CD4-positive, alpha-beta T cell (primary cell): ENCODE measurements around the gene MYO1E. TPM values are rescaled to one million over a fixed set of nuclear protein-coding genes. Genes with fewer than 3 reads are reported as not detected.
"Not testable (repeated sequence)": the region's sequence is repeated elsewhere in the genome, so short reads cannot be mapped to it uniquely, and the experiment has no call there.

ENCODE experiments used
- ATAC-seq: fragments of 200-7000 bp; cut with Tn5 transposase; one replicate; pipeline ENCODE4 v1.10.0; 2022; ENCODE audit warnings: mild to moderate bottlenecking; ENCODE audit not compliant: poor library complexity
- CTCF ChIA-PET: fragments of 350-600 bp; sonication (Branson Sonifier 250); formaldehyde crosslinking; loops from one replicate; lab custom pipeline; 2021; ENCODE audit warnings: antibody characterized with exemption, inconsistent platforms; lab: Charles Lee
- POLR2A ChIA-PET: fragments of 350-600 bp; sonication (Branson Sonifier 250); formaldehyde crosslinking; loops from one replicate; lab custom pipeline; 2021; ENCODE audit warnings: antibody characterized with exemption, inconsistent platforms; lab: Charles Lee
- DNase-seq, 14 experiments: peaks; one replicate each; pipeline ENCODE4 v3.0.0-alpha.2; 2013 to 2020; ENCODE audit warnings: mixed read lengths in 2 of 14
- H3K27ac ChIP-seq, 2 donors: one replicate each; pipeline versions ENCODE4 v1.5.1 to v1.7.0; 2013; ENCODE audit warnings: low read length in 2 of 2, low read depth in 1 of 2, mild to moderate bottlenecking in 1 of 2
- H3K27me3 ChIP-seq, 2 experiments: 1 replicate in 1 of 2; 2 replicates in 1 of 2; pipeline versions ENCODE4 v1.6.1 to v1.7.0; 2013; ENCODE audit warnings: low read length in 2 of 2, control low read depth in 1 of 2, mild to moderate bottlenecking in 1 of 2, moderate library complexity in 1 of 2; ENCODE audit not compliant: insufficient read depth in 2 of 2, control insufficient read depth in 1 of 2
- H3K36me3 ChIP-seq: one replicate; pipeline ENCODE4 v1.6.1; 2013; ENCODE audit warnings: low read length, control low read depth; ENCODE audit not compliant: insufficient read depth
- H3K4me1 ChIP-seq: one replicate; pipeline ENCODE4 v1.6.1; 2013; ENCODE audit warnings: low read length, control low read depth; ENCODE audit not compliant: insufficient read depth
- H3K4me3 ChIP-seq: one replicate; pipeline ENCODE4 v1.5.1; 2013; ENCODE audit warnings: mild to moderate bottlenecking, low read length, moderate library complexity
- H3K9me3 ChIP-seq, 2 experiments: 1 replicate in 1 of 2; 2 replicates in 1 of 2; pipeline versions ENCODE4 v1.6.1 to v1.7.0; 2013; ENCODE audit warnings: low read length in 2 of 2, mild to moderate bottlenecking in 2 of 2, control low read depth in 1 of 2, moderate library complexity in 1 of 2; ENCODE audit not compliant: control insufficient read depth in 1 of 2, insufficient read depth in 1 of 2
- H3K27ac Mint-ChIP-seq: one replicate; pipeline ENCODE4 v1.8.0; 2020; ENCODE audit warnings: mixed read lengths
- H3K27me3 Mint-ChIP-seq: one replicate; pipeline ENCODE4 v1.8.0; 2021; ENCODE audit warnings: mixed read lengths
- H3K36me3 Mint-ChIP-seq: one replicate; pipeline ENCODE4 v1.8.0; 2021; ENCODE audit warnings: low read depth, mixed read lengths
- H3K4me1 Mint-ChIP-seq: one replicate; pipeline ENCODE4 v1.8.0; 2021; ENCODE audit warnings: low read depth, mixed read lengths
- H3K4me3 Mint-ChIP-seq: one replicate; pipeline ENCODE4 v1.8.0; 2020; ENCODE audit warnings: mild to moderate bottlenecking, mixed read lengths
- H3K9me3 Mint-ChIP-seq: one replicate; pipeline ENCODE4 v1.8.0; 2020; ENCODE audit warnings: mixed read lengths
- intact Hi-C, 2 experiments: fragments of 100-400 bp; cut with DNase I in 1 of 2; cut with micrococcal nuclease in 1 of 2; formaldehyde crosslinking; loops; one replicate each; pipeline versions ENCODE4 v1.15.1 to v1.9.0; 2023 to 2025; cut with DNase I, micrococcal nuclease
- total RNA-seq, 174 experiments: library from RNA in 2 of 174; stranded (reverse) in 2 of 174; gene quantifications; one replicate each; pipeline ENCODE4 v1.2.3 and lab custom pipeline; 2021 to 2026
- TF ChIP-seq, protein P1 (sequence below): fragments of 200-600 bp; IDR thresholded peaks from one replicate; pipeline ENCODE4 v1.8.0; 2022; ENCODE audit warnings: antibody characterized with exemption, mild to moderate bottlenecking

The MYO1E gene
- total RNA-seq, 2 experiments from 2014 or later, result 0.59 to 0.63 TPM

- H3K4me1 Mint-ChIP-seq, result no peaks in the 10 kb centered on the region
- no peaks in the 10 kb centered on the region for H3K27me3 ChIP-seq
- H3K36me3 ChIP-seq, result no peaks in the 10 kb centered on the region
- no peaks in the 10 kb centered on the region for H3K4me1 ChIP-seq
- TF ChIP-seq, protein P1, sequence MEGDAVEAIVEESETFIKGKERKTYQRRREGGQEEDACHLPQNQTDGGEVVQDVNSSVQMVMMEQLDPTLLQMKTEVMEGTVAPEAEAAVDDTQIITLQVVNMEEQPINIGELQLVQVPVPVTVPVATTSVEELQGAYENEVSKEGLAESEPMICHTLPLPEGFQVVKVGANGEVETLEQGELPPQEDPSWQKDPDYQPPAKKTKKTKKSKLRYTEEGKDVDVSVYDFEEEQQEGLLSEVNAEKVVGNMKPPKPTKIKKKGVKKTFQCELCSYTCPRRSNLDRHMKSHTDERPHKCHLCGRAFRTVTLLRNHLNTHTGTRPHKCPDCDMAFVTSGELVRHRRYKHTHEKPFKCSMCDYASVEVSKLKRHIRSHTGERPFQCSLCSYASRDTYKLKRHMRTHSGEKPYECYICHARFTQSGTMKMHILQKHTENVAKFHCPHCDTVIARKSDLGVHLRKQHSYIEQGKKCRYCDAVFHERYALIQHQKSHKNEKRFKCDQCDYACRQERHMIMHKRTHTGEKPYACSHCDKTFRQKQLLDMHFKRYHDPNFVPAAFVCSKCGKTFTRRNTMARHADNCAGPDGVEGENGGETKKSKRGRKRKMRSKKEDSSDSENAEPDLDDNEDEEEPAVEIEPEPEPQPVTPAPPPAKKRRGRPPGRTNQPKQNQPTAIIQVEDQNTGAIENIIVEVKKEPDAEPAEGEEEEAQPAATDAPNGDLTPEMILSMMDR, result no peak
- no peaks in the 10 kb centered on the region for H3K9me3 ChIP-seq
- H3K36me3 Mint-ChIP-seq, result no peaks in the 10 kb centered on the region
- no peak overlapping the region for H3K27ac ChIP-seq
- ChIA-PET POLR2A (no interaction called here), CTCF (no interaction called here)
- intact Hi-C loops, result no loop called here
- ATAC-seq (no peak), DNase-seq (no peak)
- no peak overlapping the region for H3K27ac Mint-ChIP-seq
- peaks cover 6% of the 10 kb centered on the region for H3K27me3 Mint-ChIP-seq
- H3K4me3 ChIP-seq, result no peak overlapping the region
- no peaks in the 10 kb centered on the region for H3K9me3 Mint-ChIP-seq
- no peak overlapping the region for H3K4me3 Mint-ChIP-seq
These were observed 91.0 kb downstream of the MYO1E start for GRCh38 chr15:59281699-59282098.

GRCh38 chr15:59280855-59281254 is 91.8 kb downstream of the MYO1E start:
- intact Hi-C loops, result no loop called here
- ATAC-seq (no peak), DNase-seq (no peak)
- Histone ChIP-seq H3K36me3 (no peaks in the 10 kb centered on the region), H3K27me3 (no peaks in the 10 kb centered on the region), H3K4me1 (no peaks in the 10 kb centered on the region), H3K9me3 (no peaks in the 10 kb centered on the region), H3K4me3 (no peak overlapping the region), H3K27ac (no peak overlapping the region)
- Mint-ChIP-seq H3K27me3 (peaks cover 6% of the 10 kb centered on the region), H3K36me3 (no peaks in the 10 kb centered on the region), H3K9me3 (no peaks in the 10 kb centered on the region), H3K4me1 (no peaks in the 10 kb centered on the region), H3K27ac (no peak overlapping the region), H3K4me3 (no peak overlapping the region)
- TF ChIP-seq, protein P1, result no peak
- CTCF ChIA-PET, result no interaction called here
- POLR2A ChIA-PET, result no interaction called here

DNA sequence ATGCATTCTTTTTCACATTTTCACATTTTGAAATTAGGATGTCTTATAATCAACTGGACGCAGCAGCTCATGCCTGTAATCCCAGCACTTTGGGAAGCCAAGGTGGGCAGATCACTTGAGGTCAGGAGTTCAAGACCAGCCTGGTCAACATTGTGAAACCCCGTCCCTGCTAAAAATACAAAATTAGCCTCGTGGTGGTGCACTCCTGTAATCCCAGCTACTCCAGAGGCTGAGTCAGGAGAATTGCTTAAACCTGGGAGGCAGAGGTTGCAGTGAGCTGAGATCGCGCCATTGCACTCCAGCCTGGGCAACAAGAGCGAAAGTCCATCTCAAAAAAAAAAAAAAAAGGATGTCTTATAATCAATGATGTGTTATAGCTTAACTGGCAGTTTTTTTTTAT is 92.4 kb downstream of the MYO1E start:
- H3K9me3 ChIP-seq, H3K4me1 Mint-ChIP-seq, H3K9me3 Mint-ChIP-seq, H3K36me3 Mint-ChIP-seq, H3K27ac Mint-ChIP-seq, H3K27me3 ChIP-seq, CTCF ChIA-PET, intact Hi-C loops, H3K27ac ChIP-seq, H3K4me3 ChIP-seq, H3K27me3 Mint-ChIP-seq, H3K4me1 ChIP-seq, DNase-seq, H3K4me3 Mint-ChIP-seq, POLR2A ChIA-PET, H3K36me3 ChIP-seq, ATAC-seq: not testable (repeated sequence)

DNA sequence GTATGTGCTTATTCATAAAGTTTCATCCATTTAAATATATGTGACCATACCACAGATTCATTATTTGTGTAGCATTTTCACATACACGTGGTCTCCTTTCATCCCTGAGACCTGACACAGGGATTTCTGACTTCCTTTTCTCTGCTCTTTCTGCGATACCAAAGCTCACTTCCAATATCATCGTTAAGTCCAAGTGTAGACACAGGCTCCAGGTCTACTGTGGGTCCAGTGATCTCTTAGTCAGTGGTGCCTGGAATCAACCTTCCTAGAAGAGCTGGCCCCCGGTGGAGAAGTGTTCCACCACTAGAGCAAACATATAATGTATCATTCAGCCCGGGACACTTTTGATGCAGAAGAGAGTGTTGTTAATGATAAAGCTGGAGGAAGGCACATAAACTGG is 93.6 kb downstream of the MYO1E start:
- ChIA-PET CTCF (no interaction called here), POLR2A (no interaction called here)
- Histone ChIP-seq H3K4me1 (no peaks in the 10 kb centered on the region), H3K27ac (no peak overlapping the region), H3K27me3 (no peaks in the 10 kb centered on the region), H3K4me3 (no peak overlapping the region), H3K36me3 (no peaks in the 10 kb centered on the region), H3K9me3 (no peaks in the 10 kb centered on the region)
- DNase-seq, result no peak
- TF ChIP-seq, protein P1, result no peak
- Mint-ChIP-seq H3K9me3 (no peaks in the 10 kb centered on the region), H3K36me3 (no peaks in the 10 kb centered on the region), H3K4me1 (no peaks in the 10 kb centered on the region), H3K27ac (no peak overlapping the region), H3K27me3 (peaks cover 20% of the 10 kb centered on the region), H3K4me3 (no peak overlapping the region)
- intact Hi-C loops, result no loop called here
- ATAC-seq, result no peak
